ENCODE results near the gene GMCL1.
"Not testable (repeated sequence)": the region's sequence is repeated elsewhere in the genome, so short reads cannot be mapped to it uniquely, and the experiment has no call there.

GMCL1 gene, protein sequence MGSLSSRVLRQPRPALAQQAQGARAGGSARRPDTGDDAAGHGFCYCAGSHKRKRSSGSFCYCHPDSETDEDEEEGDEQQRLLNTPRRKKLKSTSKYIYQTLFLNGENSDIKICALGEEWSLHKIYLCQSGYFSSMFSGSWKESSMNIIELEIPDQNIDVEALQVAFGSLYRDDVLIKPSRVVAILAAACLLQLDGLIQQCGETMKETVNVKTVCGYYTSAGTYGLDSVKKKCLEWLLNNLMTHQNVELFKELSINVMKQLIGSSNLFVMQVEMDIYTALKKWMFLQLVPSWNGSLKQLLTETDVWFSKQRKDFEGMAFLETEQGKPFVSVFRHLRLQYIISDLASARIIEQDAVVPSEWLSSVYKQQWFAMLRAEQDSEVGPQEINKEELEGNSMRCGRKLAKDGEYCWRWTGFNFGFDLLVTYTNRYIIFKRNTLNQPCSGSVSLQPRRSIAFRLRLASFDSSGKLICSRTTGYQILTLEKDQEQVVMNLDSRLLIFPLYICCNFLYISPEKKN

DNA sequence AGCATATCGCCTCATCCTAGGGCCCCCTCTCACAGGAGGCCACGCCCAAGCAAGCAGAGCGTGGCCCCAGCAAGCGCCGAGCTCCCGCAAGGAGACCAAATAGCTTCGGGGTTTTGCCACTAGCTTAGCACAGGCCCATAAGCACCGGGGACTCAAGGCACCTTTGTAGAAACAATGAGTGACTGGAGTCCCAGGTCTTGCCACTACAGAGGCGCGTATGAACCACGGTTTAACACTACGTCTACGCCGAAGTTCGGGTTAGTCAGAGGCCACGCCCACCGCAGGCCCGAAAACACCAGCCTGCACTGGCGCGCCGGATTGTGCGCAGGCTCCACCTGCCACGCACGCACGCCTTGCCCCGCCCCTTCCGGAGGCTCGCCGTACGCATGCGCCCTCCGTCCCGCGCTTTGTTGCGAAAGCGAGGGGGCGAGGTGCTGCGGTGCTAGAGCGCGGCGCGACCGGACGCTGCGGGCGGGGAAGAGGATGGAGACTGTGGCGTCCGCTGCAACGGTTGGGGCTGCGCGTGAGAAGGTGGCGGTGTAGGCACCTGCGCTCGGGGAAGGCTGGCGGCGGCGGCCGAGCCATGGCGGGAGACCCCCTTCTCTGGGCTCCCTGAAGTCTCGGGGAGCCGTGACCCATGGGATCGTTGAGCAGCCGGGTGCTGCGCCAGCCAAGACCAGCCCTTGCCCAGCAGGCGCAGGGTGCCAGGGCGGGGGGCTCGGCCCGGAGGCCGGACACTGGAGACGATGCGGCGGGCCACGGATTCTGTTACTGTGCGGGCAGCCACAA, at the start of gene GMCL1:
GMCL1 (plus strand) TSS at position 405 of the 789 bp plus-strand sequence; CDS start at position 638, 233 bp downstream.
- peak; percentile 98 for DNase-seq

DNA sequence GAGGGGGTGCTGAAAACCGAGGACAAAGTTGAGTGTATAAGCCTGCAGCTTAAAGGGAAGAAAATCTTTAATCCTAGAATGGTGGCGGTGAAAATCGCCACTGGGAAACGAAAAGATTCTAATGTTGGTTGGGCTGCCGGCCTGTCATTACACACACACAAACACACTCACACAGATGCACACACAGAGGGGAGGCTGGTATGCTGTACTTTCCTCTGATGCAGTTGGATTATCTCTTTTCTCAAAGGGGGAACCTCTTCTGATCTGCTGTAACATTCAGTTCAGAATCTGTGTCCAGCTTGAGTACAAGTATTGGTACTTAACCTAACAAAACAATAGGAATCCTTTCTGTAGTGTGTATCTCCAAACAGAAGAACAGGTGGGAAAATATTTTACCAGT, 48.5 kb upstream of the GMCL1 start:
- DNase-seq, result no peak

DNA sequence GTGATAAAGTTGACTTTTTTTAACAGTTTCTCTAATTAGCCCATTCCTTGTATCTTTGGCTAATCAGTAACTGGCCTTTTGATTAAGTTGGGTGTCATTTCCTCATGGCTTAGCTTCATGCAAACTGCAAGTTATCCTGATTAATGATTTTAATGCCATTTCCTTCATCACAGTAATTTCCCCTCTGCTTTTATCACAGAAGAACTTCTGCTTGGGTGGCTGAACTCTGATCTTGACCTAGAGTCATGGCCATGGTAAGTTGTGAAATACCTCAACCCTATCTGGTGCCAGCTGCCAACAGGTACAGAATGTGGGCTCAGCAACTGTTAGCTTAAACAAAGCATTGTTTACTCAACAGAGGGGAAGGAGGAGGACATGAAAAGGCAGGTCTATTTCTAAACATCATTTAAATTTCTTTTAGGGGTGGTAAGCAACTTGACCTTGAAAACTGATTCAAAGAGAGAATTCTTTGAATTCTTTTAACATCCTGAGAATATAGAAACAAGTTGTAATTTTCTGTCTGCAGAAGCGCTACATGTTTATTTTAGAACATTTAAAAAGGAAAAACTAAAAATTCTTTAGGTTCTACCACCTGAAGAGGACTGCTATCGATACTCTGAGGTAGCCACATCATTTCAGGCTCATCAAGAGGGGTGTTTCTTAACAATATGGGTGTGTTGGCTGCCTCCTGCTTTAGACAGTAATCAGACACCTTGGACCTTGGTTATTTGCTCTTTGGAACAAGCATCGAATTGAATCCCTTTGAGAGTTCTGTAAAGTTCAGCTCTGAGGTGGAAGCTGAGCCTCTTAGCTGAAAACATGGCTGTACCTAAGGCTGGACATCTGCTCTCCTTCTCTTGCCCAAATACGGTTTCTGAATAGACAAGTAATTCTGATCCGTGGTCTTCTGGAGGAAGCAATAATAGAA, 47.9 kb upstream of the GMCL1 start:
- no peak for DNase-seq

DNA sequence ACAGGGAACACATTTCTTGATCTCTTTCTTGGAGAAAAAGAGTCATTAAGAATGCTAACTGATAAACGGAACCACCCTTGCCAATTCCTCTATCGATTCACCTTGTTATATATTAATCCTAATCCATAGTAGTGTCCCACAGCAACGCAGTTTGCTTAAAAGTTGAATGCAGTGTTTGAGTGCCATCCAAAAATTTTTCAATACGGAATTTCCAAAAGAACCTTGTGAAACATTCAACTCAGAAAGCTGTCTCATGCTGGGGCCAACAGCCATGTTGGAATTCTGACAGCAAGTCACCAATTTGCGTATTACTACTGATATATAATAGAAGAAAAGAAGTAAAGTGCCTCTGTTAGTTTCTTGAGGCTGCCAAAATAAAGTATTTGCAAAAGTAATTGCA, 45.2 kb upstream of the GMCL1 start:
- DNase-seq, result no peak

DNA sequence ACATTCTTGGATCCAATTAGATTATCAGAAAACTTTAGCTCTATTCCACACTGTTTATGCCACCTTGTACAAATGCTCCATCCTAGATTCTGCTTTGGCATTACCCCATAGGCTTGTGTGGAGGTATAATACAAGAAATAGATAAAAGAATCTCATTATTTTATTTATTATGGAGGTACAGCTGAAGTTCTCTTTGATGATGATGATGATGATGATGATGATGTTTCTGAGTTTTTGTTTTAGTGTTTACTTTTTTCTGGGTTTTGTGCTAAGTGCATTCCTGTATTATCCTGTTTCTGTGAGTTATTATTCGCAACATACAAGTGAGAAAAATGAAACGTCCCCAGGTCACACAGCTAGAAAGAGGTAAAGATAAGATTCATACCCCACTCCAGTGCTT, 44.1 kb upstream of the GMCL1 start:
- DNase-seq, result no peak

DNA sequence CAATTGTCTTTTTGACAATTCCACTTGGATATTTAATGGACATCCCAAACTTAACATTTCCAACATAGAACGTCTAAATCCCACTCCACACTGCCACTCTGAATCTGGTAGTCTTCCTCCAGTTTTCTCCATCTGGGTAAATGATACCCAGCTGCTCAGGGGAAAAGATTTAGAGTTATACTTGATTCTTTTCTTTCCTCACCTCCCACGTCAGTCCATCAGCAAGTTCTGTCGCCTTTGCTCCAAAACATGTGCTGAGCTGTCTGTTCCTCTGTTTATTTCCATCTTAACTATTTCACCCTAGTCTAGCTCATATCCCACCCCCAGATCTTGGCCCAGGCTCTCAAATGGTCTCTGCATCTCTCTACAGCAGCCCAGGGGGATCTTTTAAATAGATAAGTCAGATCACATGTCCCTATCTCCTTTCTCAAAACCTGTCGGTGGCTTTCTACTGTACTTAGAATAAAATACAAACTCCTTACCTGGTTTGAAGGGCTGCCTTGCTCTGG, 43.4 kb upstream of the GMCL1 start:
- no peak for DNase-seq

DNA sequence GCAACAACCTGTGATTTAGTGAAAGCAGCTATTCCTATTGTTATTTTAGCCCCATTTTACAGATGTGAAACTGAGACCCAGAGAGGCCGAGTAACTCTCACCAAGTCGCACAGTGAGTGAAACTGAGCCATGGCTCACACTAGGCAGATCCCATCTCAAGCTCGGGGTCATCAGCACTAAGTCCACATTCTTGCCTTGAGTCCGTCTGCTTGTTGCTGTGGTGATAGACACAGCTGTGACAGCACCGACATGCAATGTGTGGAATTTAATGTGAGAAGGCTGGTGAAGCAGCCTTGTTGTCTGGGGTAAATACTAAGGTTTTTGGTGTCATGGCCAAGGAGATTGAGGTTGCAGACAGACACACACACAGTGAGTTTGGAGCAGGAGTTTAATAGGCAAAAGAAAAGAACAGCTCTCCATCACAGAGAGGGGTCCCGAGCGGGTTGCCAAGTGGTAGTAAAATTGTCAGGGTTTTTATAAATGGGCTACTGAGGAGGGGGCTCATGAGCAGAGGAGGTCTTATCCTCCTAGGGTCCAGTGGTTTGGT, 40.2 kb upstream of the GMCL1 start:
- no peak for DNase-seq

DNA sequence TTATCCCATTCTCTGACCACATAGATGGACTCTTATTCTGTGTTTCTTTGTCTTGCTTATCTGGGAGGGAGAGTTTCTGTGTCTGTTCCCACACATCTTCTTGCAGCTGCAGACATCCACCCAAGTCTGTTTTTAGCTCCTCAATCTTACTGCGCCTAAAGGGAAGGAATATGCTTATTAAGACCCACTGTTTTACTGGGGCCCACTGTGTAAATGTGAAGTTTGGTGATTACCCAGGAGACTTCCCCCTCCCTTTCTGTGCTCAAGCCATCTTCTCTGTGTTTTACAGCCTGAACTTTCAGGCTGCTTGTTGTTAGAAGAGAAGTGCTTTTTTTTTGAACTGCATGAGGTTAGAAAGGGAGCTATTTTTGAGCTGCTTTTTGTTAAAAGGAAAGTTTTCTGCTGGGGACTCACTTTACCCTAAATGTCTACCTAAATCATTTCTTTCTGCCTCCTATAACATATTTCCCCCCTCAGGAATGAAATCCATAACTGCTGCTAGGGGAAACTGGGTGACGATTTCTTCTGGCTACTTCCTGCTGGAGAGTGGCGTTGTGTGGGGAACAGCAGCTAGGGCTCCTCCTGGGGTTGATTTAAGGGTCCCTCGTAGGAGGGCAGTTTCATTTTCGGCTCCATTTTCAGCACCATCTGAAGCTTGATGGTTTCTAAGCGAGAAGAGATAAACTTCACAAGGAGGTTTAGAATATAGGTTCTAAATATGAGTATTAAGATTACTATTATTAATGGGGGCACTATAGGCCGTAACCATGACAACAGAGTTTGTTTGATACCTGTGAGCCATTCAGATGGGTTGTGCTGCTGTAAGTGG, 39.5 kb upstream of the GMCL1 start:
- no peak for DNase-seq

DNA sequence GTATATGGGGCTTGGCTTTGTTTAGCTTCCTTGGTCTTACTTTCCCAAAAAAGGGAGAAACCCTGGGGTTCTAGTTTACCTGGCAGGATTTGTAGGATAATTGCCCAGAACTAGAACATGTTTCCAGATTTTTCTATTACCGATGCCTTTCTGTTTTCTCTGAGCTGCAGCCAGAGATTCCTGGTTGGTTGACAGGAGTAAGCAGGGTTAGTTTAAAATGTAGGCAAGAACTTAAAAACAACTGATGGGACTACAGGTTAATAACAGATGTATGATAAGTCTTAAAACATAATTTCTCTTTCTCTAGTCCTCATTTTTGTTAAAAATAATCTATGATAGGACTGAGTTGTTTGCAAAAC, 38.9 kb upstream of the GMCL1 start:
- DNase-seq, result no peak

DNA sequence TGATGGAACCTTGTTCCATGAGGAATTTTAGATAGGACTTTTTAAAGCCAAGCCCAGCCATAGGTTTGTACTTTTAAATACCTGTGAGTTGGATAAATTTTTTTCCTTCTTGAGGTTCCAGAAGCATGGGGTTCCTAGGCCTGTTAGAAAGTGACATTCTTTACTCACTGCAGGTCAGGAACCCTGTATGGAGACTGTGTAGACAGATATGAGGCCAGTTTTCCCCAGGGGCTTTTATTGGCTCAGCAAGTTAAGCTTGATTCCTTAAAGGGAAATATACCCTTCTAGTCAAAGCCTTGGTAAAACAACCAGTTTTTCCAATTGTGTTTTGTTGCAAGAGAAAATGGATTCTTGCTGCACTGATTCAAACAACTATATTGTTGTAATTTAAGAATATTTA, 38.4 kb upstream of the GMCL1 start:
- DNase-seq, result no peak

DNA sequence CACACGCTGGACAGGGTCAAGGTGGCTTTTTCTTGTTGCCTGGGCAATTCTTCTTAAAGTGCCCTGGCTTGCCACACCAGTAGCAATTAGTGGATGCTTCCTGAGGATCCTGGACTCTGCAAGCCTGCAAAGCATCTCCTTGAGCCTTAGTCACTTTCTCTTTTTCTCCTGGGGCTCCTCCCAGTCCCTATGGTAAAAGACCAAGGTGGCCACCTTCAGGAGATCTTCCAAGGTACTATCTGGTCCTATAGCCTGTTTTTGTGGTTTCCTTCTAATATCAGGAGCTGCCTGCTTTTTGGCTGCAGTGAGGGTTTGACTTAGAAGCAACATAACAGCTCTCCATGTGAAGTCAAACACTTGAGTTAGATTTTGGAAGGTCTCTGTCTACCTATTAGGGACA, 33.3 kb upstream of the GMCL1 start:
- no peak for DNase-seq

DNA sequence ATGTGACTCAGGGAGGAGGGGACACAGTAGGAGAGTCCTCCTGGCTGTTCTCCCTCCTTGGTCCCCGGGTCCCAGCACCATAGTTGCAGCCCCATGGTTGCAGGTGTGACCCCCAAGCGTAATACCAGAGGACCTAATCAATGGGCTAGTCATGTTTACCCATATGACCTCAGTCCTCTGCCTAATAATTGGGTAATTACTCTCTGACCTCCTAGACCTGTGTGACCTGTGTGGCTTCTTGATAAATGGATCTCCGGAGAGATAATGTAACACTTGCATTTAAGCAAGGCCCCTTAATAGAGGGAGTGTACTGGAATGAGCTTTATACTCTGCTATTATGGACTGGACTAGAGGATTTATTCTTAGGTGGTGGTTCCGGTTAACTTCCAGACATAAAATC, 32.2 kb upstream of the GMCL1 start:
- DNase-seq, result no peak

DNA sequence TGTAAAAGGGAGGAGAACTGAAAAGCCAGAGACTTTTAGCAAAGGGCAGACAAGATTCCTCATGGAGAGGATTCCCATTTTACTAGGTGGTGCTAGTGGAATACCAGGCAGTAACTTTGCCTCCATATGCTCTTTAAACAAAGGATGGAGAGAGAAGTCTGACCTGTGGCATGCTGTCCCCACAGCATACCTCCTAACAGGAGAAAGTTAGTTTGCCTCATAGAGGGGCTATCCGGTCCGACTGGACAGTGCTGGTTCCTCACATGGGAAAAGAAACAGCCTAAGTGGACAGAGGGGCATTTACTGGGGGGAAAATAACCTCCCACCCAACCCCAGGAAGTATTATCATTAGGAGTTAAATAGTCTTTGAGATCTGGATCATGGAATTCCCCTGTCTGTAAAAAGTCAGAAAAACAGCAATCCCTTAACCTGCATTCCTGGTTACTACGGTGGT, 31.6 kb upstream of the GMCL1 start:
- DNase-seq, result no peak

DNA sequence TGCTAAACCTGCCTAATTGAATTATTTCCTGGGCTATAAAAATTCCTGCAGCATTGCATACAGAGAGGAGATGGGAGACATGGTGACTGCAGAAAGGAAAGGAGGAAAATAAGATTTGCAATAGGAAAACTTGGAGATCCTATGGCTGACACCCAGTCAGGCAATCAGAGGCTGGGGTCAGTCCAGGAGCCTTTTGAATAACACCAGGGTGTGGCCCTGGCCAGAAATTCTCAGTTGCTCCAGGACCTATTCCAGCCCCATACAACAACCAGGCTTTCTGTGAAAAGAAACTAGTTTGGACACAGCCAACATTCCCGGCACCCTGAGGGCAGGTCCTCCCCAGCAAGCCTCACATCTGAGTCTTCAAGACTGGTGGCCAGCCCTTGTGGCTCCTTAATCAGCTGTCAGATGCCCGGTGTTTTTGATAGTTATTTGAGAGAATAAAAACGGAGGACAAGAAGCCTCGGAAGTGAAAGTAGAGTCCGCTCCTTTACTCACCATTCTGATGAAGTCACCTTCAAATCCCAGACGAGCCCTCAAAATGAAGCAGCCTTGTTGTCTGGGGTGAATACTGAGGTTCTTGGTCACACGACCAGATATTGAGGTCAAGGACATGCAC, 31.1 kb upstream of the GMCL1 start:
- DNase-seq, result no peak

DNA sequence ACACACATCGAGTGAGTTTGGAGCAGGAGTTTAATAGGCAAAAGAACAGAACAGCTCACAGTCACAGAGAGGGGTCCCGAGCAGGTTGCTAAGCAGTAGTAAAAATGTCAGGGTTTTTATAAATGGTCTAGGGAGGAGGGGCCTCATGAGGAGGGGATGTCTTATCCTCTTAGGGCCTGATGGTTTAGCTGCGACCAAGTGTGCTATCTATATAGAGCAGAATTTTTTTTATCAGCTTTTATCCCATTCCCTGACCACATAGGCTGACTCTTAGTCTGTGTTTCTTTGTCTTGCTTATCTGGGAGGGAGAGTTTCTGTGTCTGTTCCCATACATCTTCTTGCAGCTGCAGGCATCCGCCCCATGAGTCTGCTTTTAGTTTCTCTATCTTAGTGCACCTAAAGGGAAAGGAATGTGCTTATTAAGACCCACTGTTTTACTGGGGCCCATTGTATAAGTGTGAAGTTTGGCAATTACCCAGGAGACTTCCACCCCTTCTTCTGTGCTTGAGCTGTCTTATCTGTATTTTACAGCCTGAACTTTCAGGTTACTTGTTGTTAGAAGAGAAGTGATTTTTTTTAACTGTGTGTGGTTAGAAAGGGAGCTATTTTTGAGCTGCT, 30.4 kb upstream of the GMCL1 start:
- no peak for DNase-seq

DNA sequence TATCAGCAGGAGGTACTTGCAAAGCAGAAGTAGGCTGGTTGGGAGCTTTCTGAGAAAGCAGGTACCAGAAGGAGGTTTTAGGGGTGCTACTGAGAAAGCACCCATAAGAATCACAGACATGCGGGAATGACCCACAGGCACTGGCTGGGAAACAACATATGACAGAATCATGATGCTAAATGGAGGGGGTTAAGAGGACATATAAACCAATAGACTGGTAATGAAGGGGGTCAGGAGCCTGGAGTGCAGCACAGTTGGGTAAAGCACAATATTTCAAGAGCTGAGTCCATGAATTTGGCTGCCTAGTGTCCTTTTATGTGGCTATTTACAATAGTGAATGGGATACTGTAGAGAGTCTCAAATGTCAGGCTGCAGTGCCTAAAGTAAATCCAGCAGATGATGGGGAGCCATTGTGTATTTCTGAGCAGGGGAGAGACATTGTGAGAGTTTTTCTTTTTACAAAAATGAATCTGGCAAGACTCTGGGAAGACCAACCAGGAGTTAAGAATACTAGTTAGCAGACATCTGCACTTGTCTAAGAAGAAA, 27.6 kb upstream of the GMCL1 start:
- DNase-seq, result no peak

DNA sequence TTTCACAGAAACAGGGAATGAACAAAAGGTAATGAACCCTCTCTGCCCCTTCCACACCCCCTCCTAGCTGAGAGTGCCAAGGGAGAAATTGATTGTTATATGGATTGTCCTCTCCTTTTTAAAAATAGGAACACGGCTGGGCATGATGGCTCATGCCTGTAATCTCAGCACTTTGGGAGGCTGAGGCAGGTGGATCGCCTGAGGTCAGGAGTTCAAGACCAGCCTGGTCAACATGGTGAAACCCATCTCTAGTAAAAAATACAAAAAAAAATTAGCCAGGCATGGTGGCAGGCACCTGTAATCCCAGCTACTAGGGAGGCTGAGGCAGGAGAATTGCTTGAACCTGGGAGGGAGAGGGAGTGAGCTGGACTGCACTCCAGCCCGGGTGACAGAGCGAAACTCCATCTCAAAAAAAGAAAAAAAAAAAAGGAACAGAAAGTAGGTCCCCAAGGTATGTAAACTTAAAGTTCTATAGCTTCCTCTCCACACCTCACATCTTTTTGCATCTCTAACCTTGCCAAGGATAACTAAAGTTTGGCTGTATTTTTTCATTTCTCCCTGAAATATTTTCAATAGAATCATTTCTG, 26.6 kb upstream of the GMCL1 start:
- not testable (repeated sequence) for DNase-seq

DNA sequence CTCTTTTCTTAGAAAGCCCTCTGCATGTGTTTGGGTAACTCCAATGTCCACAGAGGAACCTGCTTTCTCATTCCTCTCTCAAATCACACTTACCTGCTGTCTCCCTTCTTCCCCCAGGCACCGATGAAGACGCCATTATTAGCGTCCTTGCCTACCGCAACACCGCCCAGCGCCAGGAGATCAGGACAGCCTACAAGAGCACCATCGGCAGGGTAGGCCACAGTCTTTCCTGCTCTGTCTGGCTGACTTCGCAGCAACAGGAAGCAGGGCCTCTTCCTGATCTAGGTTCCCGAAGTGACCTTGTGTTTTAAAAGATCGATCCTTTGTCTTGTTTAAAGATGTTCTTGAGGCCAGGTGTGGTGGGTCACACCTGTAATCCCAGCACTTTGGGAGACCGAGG, 25.0 kb upstream of the GMCL1 start:
- no peak for DNase-seq

DNA sequence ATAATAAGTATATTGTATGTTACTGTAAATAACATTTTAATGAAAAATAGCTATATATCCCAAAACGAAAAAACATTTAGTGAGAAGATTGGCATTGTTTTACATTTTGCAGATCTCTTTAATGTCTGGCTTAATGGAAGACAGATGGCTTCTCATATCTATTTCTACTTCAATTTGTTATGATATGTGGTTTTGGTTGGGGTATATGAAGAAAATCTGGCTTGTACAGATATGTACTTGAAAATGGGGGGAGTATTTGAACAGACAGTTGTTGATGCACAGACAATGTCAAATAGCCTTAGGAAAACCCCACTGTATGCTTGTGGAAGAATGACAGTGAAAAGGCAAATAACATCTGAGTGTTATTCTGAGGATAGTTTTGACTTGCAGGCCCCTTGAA, 23.6 kb upstream of the GMCL1 start:
- DNase-seq, result no peak
